ENCODE data around the gene NSMF.

The NSMF gene

DNA sequence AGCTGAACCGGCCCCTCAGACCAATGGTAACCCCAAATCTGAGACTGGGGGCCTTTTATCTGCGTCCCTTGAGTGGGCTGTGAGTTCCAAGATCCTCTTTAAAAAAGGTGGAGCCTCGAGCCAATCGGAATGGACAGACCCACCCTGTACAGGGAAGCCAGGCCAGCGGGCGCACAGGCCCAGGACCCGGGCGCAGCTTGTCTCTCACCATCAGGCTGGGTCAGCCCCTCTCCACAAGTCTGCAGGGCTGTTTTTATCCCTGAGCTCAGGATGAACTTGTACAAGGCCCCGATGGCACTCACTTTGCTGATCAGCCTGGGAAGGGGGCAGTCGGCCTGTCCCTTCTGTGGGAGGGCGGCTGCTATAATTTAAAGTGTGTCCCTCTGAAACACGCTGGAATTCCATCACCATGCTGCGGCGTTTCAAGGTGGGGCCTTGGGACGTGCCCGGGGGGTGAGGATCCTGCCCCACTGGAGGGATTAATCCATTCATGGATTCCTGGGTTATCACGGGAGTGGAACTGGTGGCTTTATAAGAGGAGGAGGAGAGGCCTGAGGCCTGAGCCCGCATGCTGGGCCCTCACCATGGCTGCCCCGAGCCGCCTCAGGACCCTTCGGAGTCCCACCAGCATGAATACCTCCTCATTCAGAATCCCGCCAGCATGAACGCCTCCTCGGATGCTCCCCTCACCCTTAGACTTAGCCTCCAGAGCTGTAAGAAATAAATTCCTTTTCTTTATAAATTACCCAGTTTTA, 50.3 kb downstream of the NSMF start:
- no peak for DNase-seq

DNA sequence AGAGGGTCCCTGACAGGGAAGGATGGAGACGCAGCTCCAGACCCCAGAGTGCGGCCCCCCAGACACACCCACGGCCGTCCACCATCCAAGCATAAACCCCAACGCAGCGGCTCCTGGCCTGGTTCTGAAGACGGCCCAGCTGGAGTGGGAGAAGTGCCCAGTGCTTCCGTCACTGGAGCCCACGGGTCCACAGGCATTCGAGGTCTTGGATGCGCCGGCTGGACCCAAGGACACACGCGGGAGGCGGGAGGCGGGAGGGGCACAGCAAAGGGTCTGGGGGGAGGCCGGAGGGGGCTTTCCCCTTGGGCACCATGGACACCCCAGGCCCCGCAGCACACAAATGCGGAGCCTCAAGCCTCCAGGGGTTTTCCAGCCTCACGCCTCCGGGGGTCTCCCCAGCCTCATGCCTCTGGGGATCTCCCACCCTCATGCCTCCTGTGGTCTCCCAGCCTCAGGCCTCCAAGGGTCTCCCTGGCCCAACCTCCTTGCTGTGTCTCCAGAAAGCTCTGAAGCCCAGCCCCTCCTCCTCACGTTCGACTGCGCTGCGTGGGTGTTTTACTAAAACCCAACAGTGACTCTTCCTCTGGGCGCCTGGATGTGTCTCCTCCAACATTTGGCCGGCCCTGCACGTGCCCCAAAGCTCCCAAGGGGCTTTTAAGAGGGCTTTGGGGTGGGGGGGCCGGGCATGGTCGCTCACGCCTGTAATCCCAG, 51.4 kb downstream of the NSMF start:
- DNase-seq = no peak

DNA sequence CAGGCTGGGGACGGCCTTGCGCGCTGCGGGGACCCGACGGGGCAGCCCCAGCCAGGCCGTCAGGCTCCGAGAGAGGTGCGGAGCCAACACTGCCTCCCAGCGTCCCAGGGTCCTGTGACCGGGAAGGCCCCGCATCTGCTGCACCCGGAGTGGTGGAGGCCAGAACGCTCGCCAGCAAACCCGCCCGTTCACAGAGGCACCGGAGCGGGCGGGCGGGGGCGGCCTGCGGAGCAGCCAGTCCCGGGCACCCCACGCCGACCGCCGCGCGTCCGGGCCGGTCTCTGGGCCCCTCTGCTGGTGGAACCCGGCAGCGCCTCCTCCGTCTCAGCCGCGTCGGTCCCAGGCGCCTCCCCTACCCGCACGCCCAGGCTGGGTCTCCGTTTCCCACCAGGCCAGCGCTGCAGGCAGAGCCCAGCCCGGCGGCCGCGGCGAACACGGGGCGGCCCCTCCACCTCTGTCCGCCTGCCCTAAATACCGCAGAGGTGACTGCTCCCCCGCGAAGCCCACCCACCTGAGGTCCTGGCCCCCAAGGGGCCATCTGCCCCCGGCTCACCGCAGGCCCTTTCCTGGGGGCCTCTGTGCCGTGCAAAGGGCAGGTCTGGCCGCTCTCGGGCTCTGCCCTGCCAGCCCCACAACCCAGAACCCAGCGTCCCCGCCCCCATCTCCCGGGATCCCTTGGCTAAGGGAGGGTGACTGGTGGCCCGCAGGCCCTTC, 52.1 kb downstream of the NSMF start:
- DNase-seq = peak; percentile 12 to 74 (median 46)

DNA sequence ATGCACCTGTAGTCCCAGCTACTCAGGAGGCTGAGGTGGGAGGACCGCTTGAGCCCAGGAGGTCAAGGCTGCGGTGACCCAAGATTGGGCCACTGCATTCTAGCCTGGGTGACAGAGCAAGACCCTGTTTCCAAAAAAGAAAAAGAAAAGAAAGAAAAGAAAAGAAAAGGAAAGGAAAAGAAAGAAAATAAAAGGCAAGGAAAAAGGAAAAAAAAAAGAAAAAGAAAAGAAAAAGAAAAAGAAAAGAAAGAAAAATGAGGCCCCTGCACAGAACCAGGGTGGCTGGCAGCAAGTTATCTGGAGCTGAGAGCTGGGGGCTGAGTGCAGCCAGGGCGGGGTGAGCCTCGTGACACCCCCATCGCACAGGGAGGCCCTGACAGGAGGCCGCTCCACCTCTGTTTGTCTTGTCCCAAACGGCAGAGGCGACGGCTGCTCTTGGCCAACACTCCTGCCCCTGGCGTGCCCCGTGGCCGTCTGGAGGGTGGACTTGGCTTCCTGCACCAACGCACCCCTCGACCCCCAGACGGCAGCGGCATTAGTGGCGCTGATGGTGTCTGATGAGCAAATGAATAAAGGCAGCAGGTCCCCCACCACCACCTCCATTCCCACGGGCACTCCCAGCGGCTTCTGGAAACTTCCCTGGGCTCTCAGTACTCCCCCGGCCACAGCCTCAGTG, 52.9 kb downstream of the NSMF start:
- DNase-seq = no peak

DNA sequence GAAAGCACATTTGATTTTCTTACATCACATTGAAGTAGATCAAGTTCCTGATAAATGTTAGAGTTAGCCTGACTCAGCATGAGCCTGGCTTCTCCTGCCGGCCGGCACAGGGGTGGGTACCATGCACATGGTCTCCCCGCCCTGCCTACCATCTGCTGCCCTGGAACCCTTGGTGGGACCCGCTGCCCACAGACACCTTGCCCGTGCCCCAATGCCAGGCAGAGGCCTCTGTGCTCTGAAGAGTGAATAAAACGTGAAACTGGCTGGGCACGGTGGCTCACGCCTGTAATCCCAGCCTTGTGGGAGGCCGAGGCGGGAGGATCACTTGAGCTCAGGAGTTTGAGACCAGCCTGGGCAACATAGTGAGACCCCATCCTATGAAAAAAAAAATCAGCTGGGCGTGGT, 53.5 kb downstream of the NSMF start:
- no peak for DNase-seq

DNA sequence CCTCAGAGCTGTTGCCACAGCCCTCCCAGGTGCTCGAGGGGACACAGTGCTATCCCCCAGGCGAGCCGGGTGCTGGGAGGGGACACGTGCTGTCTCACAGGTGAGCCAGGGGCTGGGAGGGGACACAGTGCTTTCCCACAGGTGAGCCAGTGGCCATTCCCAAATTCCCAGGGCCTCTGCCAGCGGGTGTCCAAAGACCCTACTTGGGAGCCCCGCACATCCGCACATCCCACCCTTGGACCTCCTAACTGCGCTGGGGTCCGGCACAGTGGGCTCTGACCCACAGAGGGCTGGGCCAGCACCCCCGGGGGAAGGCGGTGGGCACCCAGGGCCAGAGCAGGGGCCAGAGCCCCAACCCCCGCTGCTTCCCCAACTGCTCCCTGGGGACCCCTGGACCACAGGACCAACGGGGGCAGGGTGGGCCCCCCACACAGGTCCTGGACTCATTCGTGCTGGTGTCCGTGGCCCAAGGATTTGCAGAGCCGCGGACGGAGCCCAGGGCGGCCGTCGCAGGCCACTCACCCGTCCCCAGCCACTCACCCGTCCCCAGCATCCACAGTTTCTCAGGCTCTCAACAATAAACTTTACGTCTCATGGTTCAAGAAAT, 54.1 kb downstream of the NSMF start:
- DNase-seq = no peak

DNA sequence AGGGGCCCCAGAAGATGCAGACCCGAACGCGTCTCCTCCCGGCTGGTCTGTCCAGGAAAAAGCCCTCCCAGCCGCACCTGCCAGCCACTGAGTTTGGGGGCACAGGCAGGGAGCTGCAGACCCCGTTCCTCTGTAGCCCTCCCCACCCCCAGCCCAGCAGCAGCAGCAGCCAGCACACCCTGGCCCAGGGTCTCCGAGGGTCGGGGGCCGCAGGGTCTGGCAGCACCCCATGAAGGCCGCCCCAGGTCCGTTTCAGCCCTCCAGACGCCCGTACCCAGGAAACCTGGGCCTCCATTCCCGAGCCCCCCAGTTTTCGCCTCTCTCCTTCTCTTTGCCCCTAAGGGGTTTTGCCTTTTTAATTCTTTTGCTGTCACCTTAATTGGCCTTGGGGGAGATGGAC, 55.9 kb downstream of the NSMF start:
- no peak for DNase-seq

DNA sequence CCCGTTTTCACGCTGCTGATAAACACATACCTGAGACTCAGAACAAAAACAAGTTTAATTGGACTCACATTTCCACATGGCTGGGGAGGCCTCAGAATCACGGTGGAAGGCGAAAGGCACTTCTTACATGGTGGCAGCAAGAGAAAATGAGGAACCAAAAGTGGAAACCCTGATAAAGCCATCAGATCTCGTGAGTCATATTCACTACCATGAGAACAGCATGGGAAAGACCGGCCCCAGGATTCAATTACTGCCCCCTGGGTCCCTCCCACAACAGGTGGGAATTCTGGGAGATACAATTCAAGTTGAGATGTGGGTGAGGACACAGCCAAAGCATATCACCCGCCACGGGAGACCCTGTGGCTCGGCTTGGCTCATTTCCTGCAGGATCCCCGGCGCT, 56.4 kb downstream of the NSMF start:
- no peak for DNase-seq

DNA sequence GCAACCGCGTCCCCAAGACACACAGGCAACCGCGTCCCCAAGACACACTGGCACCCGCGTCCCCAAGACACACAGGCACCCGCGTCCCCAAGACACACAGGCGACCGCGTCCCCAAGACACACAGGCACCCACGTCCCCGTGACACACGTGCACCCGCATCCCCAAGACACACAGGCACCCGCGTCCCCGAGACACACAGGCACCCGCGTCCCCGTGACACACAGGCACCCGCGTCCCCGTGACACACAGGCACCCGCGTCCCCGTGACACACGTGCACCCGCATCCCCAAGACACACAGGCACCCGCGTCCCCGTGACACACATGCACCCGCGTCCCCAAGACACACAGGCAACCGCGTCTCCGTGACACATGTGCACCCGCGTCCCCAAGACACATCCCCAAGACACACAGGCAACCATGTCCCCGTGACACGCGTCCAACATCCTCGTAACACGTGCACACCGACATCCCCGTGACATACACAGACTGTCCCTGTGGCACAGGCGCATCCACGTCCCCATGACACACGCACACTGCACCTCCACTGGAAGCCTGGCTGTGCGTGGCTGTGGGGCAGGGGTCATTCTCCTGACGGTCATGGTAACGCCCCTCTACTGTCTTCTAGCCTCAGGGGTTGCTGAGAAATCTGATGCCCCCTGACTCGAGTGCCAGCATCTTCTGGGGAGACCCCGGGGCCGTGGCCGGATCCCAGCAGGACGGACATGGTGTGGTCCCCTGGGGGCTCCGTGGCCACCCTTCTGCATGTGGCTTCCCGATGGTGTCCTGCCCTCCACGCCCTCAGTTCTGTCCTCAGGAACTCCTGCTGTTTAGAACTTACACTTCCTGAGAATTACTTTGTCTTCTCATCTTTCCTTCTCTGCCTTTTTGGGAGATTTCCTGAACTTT, 60.3 kb downstream of the NSMF start:
- no peak for DNase-seq

DNA sequence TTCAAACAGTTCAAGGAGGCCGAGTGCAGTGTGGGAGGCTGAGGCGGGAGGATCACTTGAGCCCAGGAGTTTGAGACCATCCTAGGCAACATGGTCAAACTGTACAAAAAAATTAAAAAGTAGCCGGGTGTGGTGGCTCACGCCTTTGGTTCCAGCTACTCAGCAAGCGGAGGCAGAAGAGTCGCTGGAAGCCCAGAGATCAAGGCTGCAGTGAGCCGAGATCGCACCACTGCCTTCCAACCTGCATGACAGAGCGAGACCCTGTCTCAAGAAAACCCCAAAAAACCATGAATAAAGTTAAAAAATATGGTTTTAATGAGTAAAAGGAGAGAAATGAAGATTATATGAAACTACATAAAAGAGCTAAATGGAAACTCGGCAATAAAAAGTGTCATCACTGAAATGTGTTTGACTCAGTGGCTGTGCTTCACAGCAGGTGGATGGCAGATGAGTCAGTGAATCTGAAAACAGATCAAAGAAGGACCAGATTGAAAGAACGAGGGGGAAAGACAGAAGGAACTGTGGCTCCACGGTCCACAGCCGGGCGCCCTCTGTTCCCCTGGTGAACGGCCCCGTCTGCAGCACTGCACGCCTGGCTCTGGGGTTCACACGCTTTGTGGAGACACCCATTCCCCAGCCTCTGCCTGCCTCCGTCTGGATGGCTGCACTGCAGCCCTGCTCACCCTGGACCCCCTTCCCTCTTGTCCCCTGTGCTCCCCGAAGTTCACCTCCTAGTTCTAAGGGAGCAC, 61.3 kb downstream of the NSMF start:
- peak in 1 of 5 experiments; percentile 19 for DNase-seq

Measured in T-helper 2 cell (primary cell).